Activated CD4-positive, alpha-beta memory T cell treated with anti-CD3 and anti-CD28 coated beads for 36 hours (primary cell): Measurements from ENCODE around the gene BTN2A1. TPM values are rescaled to one million over a fixed set of nuclear protein-coding genes. Genes with fewer than 3 reads are reported as not detected.
"Not testable (repeated sequence)": the region's sequence is repeated elsewhere in the genome, so short reads cannot be mapped to it uniquely, and the experiment has no call there.

Experiments
- CTCF ChIA-PET: fragments of 350-600 bp; sonication (Branson Sonifier 250); formaldehyde crosslinking; loops from one replicate; lab custom pipeline; 2021; ENCODE audit warnings: antibody characterized with exemption, inconsistent platforms; lab: Charles Lee
- POLR2A ChIA-PET: fragments of 350-600 bp; sonication (Branson Sonifier 250); formaldehyde crosslinking; loops from one replicate; lab custom pipeline; 2021; ENCODE audit warnings: antibody characterized with exemption; lab: Charles Lee
- DNase-seq: peaks from one replicate; pipeline ENCODE4 v3.0.0-alpha.2; 2020
- H3K27ac Mint-ChIP-seq: one replicate; pipeline ENCODE4 v1.8.0; 2021; ENCODE audit warnings: mixed read lengths
- H3K27me3 Mint-ChIP-seq: one replicate; pipeline ENCODE4 v1.8.0; 2021; ENCODE audit warnings: mixed read lengths
- H3K36me3 Mint-ChIP-seq: one replicate; pipeline ENCODE4 v1.8.0; 2021; ENCODE audit warnings: mixed read lengths
- H3K4me1 Mint-ChIP-seq: one replicate; pipeline ENCODE4 v1.8.0; 2021; ENCODE audit warnings: low read depth, mixed read lengths
- H3K4me3 Mint-ChIP-seq: one replicate; pipeline ENCODE4 v1.8.0; 2021; ENCODE audit warnings: mild to moderate bottlenecking, mixed read lengths
- H3K9me3 Mint-ChIP-seq: one replicate; pipeline ENCODE4 v1.8.0; 2021; ENCODE audit warnings: mixed read lengths
- intact Hi-C: fragments of 100-400 bp; cut with micrococcal nuclease; formaldehyde crosslinking; loops from one replicate; pipeline ENCODE4 v1.15.1; 2023
- total RNA-seq, 2 experiments: library from RNA; stranded (reverse); gene quantifications; one replicate each; pipeline ENCODE4 v1.2.3, GENCODE V29; 2021

BTN2A1 gene
- total RNA-seq, 2 experiments from 2014 or later: 17.6 to 19.6 TPM

- H3K4me3 Mint-ChIP-seq: no peak overlapping the region
- no peaks in the 10 kb centered on the region for H3K9me3 Mint-ChIP-seq
- no peaks in the 10 kb centered on the region for H3K4me1 Mint-ChIP-seq
- intact Hi-C loops: no loop called here
- H3K27ac Mint-ChIP-seq: no peak overlapping the region
- CTCF ChIA-PET: no interaction called here
- POLR2A ChIA-PET: no interaction called here
- peaks cover 7% of the 10 kb centered on the region for H3K27me3 Mint-ChIP-seq
- no peaks in the 10 kb centered on the region for H3K36me3 Mint-ChIP-seq
- no peak for DNase-seq
Measured at GRCh38 chr6:26507658-26508057, 49.9 kb downstream of the BTN2A1 start.

- H3K4me3 Mint-ChIP-seq, DNase-seq, H3K27ac Mint-ChIP-seq, CTCF ChIA-PET, intact Hi-C loops, POLR2A ChIA-PET, H3K4me1 Mint-ChIP-seq, H3K36me3 Mint-ChIP-seq, H3K9me3 Mint-ChIP-seq, H3K27me3 Mint-ChIP-seq: not testable (repeated sequence)
Measured at GRCh38 chr6:26511033-26511432, 53.3 kb downstream of the BTN2A1 start.

- Mint-ChIP-seq H3K36me3 (no peaks in the 10 kb centered on the region), H3K4me3 (no peak overlapping the region), H3K27me3 (no peaks in the 10 kb centered on the region), H3K4me1 (peaks cover 3% of the 10 kb centered on the region), H3K27ac (no peak overlapping the region), H3K9me3 (no peaks in the 10 kb centered on the region)
- POLR2A ChIA-PET: no interaction called here
- no peak for DNase-seq
- intact Hi-C loops: no loop called here
- CTCF ChIA-PET: interaction anchor here (0.6 kb wide), 1 partner anchor 170 kb away, joined by 3 read pairs; no protein-coding TSS in a partner anchor
Measured at GRCh38 chr6:26514984-26515383, 57.2 kb downstream of the BTN2A1 start.

- H3K27me3 Mint-ChIP-seq: peaks cover 1% of the 10 kb centered on the region
- POLR2A ChIA-PET: no interaction called here
Measured at GRCh38 chr6:26516481-26517427, 59.0 kb downstream of the BTN2A1 start.

More at GRCh38 chr6:26516481-26517427, 59.0 kb downstream of the BTN2A1 start:
- H3K36me3 Mint-ChIP-seq: peaks cover 1% of the 10 kb centered on the region
- DNase-seq: no peak
- H3K27ac Mint-ChIP-seq: no peak overlapping the region
- H3K9me3 Mint-ChIP-seq: peaks cover 2% of the 10 kb centered on the region
- no peak overlapping the region for H3K4me3 Mint-ChIP-seq
- CTCF ChIA-PET: interaction anchor here (1.0 kb wide), 1 partner anchor 175 kb away, joined by 3 read pairs; no protein-coding TSS in a partner anchor
- intact Hi-C loops: no loop called here
- peaks cover 10% of the 10 kb centered on the region for H3K4me1 Mint-ChIP-seq

Other genes starting within 250 kb of the BTN2A1 start
- gene BTN3A2, start 92.8 kb upstream of the BTN2A1 start, total RNA-seq: 10 to 100 TPM; 59.5 to 64.8 TPM
- 10 to 100 TPM; 22.3 to 25.8 TPM for gene BTN2A2, start 74.8 kb upstream of the BTN2A1 start, total RNA-seq
- gene BTN3A1, start 55.7 kb upstream of the BTN2A1 start, total RNA-seq: 10 to 100 TPM; 36.5 to 39.0 TPM
- gene BTN3A3, start 17.5 kb upstream of the BTN2A1 start, total RNA-seq: 10 to 100 TPM; 31.3 to 36.0 TPM
- gene BTN1A1, start 42.3 kb downstream of the BTN2A1 start, total RNA-seq: not detected
- 10 to 100 TPM; 93.2 to 96.0 TPM for gene HMGN4, start 80.4 kb downstream of the BTN2A1 start, total RNA-seq
- gene ABT1, start 139.0 kb downstream of the BTN2A1 start, total RNA-seq: 10 to 100 TPM; 22.6 to 22.7 TPM
- 10 to 100 TPM; 10.4 to 11.3 TPM for gene ZNF322, start 201.8 kb downstream of the BTN2A1 start, total RNA-seq